Stimulated activated effector memory CD8-positive, alpha-beta T cell treated with anti-CD3 and anti-CD28 coated beads, Interleukin-12 subunit alpha, Interleukin-12 subunit beta, amount 100 ng/mL, for 72 hours (primary cell): ENCODE results near the gene GPR83.

Experiments used
- ATAC-seq: fragments of 150-1000 bp; cut with Tn5 transposase; 2 replicates; pipeline ENCODE4 v1.10.0; 2021
- DNase-seq, 2 donors: peaks; one replicate each; pipeline ENCODE4 v3.0.0; 2021 to 2022; ENCODE audit warnings: low spot score in 2 of 2
- H3K27ac Mint-ChIP-seq: one replicate; pipeline ENCODE4 v1.8.0; 2022; ENCODE audit warnings: mild to moderate bottlenecking, mixed read lengths
- H3K36me3 Mint-ChIP-seq: one replicate; pipeline ENCODE4 v1.8.0; 2022; ENCODE audit warnings: mild to moderate bottlenecking, mixed read lengths
- H3K4me1 Mint-ChIP-seq: one replicate; pipeline ENCODE4 v1.8.0; 2022; ENCODE audit warnings: mixed read lengths
- H3K4me3 Mint-ChIP-seq: one replicate; pipeline ENCODE4 v1.8.0; 2022; ENCODE audit warnings: mild to moderate bottlenecking, mixed read lengths
- H3K9me3 Mint-ChIP-seq: one replicate; pipeline ENCODE4 v1.8.0; 2022; ENCODE audit warnings: mixed read lengths

The GPR83 gene

DNA sequence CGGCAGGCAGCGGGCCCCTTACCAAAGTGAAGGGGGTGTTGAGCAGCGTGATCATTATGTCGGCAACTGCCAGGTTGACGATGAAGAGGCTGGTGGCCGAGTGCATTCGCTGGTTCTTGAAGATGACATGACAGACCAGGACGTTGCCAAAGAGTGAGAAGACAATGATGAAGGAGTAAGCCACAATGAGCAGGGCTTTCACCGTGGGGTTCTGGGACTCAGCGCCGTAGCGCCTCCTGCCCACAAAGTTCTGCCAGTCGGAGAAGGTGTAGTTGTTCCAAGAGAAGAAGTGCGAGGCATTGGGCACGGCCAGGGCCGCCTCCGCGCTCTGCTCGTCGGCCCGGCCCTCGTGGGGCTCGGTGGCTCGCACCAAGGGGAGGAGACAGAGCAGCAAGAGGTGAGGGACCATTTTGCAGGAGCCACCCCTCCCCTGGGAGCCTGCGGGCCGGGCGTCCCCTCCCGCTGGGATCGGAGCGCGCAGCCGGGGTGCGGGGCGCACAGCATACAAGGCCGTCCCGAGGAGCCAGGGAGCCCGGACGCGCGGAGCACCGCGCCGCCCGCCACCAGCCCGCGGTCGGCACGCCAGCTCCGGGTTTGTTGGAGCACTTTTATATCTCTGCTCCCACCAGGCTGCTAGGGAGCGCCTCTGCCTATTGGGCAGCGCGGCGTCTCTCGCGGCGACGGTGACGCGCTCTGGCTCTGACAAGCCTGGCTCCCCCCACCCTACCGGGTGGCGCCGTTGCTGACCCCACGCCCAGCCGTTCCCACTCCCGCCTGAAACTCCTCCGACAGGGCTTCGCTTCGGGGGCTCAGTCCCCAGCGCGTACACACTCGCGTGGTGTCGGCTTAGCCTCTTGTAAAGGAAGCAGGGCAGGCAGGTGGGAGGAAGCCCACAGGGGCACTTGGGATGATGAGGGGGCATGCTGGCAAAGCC lies at the start of gene GPR83:
TSS of gene GPR83 (minus strand) at position 581 of the 934 bp plus-strand sequence. CDS start at position 409, 172 bp downstream.
- Mint-ChIP-seq H3K4me3 (peak within 1 kb of the TSS; percentile 0), H3K36me3 (no peaks in the 10 kb centered on the region), H3K27ac (no peak within 1 kb of the TSS), H3K9me3 (peaks cover 9% of the 10 kb centered on the region), H3K4me1 (peaks cover 11% of the 10 kb centered on the region)
- DNase-seq: no peak
- peak; percentile 5 for ATAC-seq

DNA sequence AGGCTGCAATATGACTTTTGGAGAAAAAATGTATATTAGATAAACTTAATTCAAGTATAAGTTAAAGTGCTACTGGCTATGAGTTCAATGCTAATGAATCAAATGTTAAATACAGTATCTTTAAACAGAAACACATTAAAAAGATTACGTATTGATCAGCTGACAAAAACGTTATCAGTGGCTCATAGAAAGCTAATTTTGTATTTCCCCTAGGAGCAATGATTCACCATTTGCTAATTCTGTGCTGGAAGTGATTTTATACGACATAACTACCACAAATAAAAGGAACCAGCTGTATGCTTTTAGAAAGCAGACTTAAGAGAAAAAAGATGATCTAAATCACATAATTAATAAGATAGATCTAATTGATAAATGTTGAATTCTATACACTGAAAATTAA lies 48.8 kb upstream of the GPR83 start:
- Mint-ChIP-seq H3K36me3 (peaks cover 54% of the 10 kb centered on the region), H3K27ac (no peak overlapping the region), H3K4me1 (no peaks in the 10 kb centered on the region), H3K4me3 (no peak overlapping the region), H3K9me3 (no peaks in the 10 kb centered on the region)
- ATAC-seq (no peak), DNase-seq (no peak)

GRCh38 chr11:94449437-94449836 lies 48.2 kb upstream of the GPR83 start:
- no peak overlapping the region for H3K4me3 Mint-ChIP-seq
- no peak for DNase-seq
- no peak overlapping the region for H3K27ac Mint-ChIP-seq
- H3K36me3 Mint-ChIP-seq: peaks cover 52% of the 10 kb centered on the region
- no peak for ATAC-seq
- no peaks in the 10 kb centered on the region for H3K4me1 Mint-ChIP-seq
- no peaks in the 10 kb centered on the region for H3K9me3 Mint-ChIP-seq

DNA sequence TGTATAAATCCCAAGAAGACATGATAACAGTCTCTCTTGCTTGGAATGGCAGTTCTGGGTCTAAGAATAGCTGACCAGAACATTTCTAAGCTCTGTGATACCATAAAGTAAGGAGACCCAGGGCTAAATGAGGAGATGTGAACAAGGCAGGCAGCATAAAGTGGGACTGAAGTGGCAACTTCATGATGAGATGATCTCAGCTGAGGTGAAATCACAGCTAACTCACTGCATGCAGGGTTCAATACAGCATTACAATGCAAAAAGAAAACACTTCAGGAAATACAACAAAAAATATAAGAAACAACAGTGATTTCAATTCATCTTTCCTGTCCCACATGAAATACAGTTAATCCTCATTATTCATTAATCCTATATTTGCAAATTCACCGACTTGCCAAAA lies 47.8 kb upstream of the GPR83 start:
- Mint-ChIP-seq H3K9me3 (no peaks in the 10 kb centered on the region), H3K4me1 (no peaks in the 10 kb centered on the region), H3K4me3 (no peak overlapping the region), H3K27ac (no peak overlapping the region), H3K36me3 (peaks cover 52% of the 10 kb centered on the region)
- no peak for ATAC-seq
- DNase-seq: no peak

DNA sequence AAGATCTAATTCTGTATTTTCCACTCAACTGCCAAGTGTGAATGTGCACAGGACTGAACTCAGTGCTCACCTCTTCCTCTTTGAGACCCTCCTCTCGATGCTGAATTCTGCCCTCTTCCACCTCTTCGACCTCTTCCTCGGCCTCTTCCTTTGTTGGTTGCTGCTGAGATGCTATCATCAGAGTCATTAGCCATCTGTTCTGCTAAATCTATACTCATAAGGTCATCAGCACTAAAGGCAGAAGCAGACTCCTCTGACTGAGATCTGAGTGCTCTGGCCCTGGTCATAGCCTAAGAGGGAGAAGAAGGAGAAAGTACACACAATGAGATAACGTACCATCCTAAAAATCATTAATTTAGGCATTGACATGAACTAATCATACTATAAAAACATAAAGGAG lies 45.9 kb upstream of the GPR83 start:
- H3K9me3 Mint-ChIP-seq: no peaks in the 10 kb centered on the region
- H3K36me3 Mint-ChIP-seq: peaks cover 66% of the 10 kb centered on the region
- H3K4me1 Mint-ChIP-seq: no peaks in the 10 kb centered on the region
- H3K4me3 Mint-ChIP-seq: no peak overlapping the region
- ATAC-seq (no peak), DNase-seq (no peak)
- H3K27ac Mint-ChIP-seq: no peak overlapping the region

GRCh38 chr11:94445641-94446040 lies 44.4 kb upstream of the GPR83 start:
- H3K4me3 Mint-ChIP-seq: no peak overlapping the region
- ATAC-seq (no peak), DNase-seq (no peak)
- H3K36me3 Mint-ChIP-seq: peaks cover 81% of the 10 kb centered on the region
- no peaks in the 10 kb centered on the region for H3K4me1 Mint-ChIP-seq
- no peak overlapping the region for H3K27ac Mint-ChIP-seq
- H3K9me3 Mint-ChIP-seq: no peaks in the 10 kb centered on the region

DNA sequence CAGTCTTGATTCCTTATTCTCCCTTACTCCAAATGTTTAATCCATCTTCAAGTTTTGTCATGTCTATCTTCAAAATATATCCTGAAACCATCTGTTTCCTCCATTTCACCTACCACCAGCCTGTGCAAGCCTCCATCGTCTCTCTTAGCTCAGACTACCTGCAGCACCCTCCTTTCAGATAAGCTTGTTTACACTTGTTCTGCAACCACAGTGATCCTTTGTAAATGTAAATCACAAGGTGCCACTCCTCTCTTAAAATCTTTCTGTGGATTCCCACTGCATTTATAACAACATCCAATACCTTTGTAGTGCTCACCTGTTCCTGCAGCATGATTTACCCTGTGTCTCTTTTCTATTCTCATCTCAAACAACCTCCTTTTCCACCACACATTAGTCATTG lies 31.8 kb upstream of the GPR83 start:
- no peak for ATAC-seq
- Mint-ChIP-seq H3K4me1 (no peaks in the 10 kb centered on the region), H3K27ac (no peak overlapping the region), H3K4me3 (no peak overlapping the region), H3K36me3 (peaks cover 72% of the 10 kb centered on the region), H3K9me3 (no peaks in the 10 kb centered on the region)
- DNase-seq: no peak

DNA sequence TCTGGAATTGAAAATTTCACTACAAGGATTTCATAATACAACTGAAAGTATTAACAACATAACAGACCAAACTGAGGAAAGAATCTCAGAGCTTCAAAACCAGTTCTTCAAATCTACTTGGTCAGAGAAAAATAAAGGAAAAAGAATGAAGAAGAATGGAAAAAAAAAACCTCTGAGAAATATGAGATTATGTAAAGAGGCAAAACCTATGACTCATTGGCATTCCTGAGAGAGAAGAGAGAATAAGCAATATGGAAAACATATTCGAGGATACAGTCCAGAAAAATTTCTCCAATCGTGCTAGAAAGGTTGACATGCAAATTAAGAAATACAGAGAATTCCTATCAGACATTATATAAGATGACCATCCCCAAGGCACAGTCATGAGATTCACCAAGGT lies 23.4 kb upstream of the GPR83 start:
- Mint-ChIP-seq H3K4me1 (no peaks in the 10 kb centered on the region), H3K36me3 (peaks cover 88% of the 10 kb centered on the region), H3K27ac (no peak overlapping the region), H3K4me3 (no peak overlapping the region), H3K9me3 (no peaks in the 10 kb centered on the region)
- DNase-seq: no peak
- no peak for ATAC-seq

GRCh38 chr11:94424011-94424410 lies 22.8 kb upstream of the GPR83 start:
- peaks cover 89% of the 10 kb centered on the region for H3K36me3 Mint-ChIP-seq
- DNase-seq: no peak
- no peaks in the 10 kb centered on the region for H3K4me1 Mint-ChIP-seq
- ATAC-seq: no peak
- H3K9me3 Mint-ChIP-seq: no peaks in the 10 kb centered on the region
- H3K4me3 Mint-ChIP-seq: no peak overlapping the region
- H3K27ac Mint-ChIP-seq: no peak overlapping the region

- Mint-ChIP-seq H3K9me3 (no peaks in the 10 kb centered on the region), H3K36me3 (peaks cover 89% of the 10 kb centered on the region), H3K4me1 (no peaks in the 10 kb centered on the region), H3K4me3 (no peak overlapping the region), H3K27ac (no peak overlapping the region)
- DNase-seq (no peak), ATAC-seq (no peak)
Measured at GRCh38 chr11:94423507-94423906, 22.3 kb upstream of the GPR83 start.

DNA sequence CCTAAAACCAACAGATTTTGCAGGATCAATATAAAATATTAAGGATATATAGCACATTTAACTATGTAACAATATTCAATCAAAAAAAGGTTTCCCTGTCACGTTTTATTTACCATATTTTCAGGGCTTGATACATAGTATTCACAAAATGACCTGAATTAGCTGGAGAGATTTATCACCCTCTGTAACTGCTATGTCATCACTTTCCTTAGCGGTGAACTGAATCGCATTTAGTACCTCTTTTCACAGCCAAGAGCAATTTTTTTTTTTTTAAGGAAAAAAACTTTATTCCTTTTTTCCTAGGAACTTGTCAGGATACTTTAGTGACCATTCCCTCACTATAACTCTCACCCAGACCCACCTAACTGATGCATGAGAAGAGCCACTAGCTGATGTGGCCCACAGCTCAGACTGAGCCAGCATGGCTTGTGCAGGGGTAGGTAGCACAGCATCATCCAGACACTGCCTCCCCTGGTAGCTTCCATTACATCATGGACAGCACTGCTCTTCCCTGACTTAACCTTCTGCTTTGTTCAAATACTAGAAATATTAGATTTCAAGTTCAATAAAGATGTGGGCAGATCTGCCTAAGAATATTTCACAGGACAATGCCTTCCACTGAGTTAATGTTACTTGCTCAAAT lies 17.0 kb upstream of the GPR83 start:
- Mint-ChIP-seq H3K4me1 (no peaks in the 10 kb centered on the region), H3K9me3 (no peaks in the 10 kb centered on the region), H3K27ac (peak overlapping the region; percentile 32), H3K36me3 (peaks cover 63% of the 10 kb centered on the region), H3K4me3 (no peak overlapping the region)
- ATAC-seq (no peak), DNase-seq (no peak)

DNA sequence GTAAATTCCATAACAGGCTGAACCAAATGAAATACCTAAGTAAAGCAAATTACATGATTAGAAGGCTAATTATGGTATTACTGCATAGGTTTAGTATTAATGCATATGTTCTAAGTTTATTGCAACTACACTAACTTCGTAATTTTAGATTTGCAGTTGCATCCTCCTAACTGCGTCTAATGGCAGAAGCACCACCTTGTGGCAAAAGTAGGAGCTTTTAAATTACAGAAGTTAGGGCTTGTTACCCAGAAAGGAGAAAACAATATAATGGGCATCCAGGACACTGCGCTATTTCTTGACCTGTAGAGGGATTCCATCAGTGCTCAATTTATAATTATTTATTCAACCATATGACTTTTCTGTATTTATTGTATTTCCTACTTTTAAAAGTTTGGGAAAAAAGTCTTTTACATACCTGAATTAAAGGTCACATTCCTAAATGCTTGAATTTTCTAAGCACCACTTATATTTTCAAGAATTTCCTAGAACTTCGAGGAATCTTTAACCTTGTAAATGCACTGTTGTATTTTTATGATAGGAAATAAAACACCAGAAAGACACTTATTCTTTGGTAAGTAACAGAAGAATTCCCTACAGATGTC lies 16.3 kb upstream of the GPR83 start:
- no peak overlapping the region for H3K27ac Mint-ChIP-seq
- no peak overlapping the region for H3K4me3 Mint-ChIP-seq
- peaks cover 55% of the 10 kb centered on the region for H3K36me3 Mint-ChIP-seq
- no peak for DNase-seq
- H3K4me1 Mint-ChIP-seq: no peaks in the 10 kb centered on the region
- no peak for ATAC-seq
- no peaks in the 10 kb centered on the region for H3K9me3 Mint-ChIP-seq

DNA sequence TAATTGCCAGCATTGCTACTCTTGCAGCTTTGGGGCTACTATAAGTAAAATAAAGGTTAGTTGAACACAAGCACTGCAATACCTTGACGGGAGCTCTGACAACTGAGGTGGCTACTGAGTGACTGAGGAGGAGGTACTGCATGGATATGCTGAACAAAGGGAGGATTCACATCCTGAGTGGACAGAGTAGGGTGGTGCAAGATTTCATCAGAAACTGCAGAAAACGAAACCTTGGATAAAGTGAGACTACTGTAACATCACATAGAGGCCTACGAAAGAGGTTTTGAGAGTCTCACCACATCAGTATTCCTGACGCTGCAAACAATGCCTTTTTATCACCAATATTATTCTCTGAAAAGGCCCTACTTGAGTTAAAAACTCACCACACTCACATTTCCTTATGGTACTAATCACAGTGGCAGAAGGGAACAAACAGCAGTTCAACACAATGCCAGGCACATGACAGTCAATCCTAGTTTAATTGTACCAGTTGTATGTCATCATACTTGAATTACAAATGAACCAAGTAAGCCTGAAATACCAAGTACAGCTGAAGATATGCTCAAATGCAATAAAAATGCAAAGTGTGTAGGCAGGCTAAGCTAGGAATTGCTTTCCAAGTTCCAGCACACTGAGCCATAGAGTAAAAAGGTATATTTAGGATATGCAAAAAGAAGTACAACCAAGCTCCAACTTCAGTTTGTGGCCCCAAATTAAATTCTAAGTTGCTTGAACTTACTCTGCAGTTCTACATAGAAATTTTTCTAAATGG lies 4.0 kb upstream of the GPR83 start:
- Mint-ChIP-seq H3K4me1 (peaks cover 9% of the 10 kb centered on the region), H3K9me3 (peaks cover 17% of the 10 kb centered on the region), H3K27ac (no peak overlapping the region), H3K36me3 (no peaks in the 10 kb centered on the region), H3K4me3 (no peak overlapping the region)
- DNase-seq: no peak
- no peak for ATAC-seq

DNA sequence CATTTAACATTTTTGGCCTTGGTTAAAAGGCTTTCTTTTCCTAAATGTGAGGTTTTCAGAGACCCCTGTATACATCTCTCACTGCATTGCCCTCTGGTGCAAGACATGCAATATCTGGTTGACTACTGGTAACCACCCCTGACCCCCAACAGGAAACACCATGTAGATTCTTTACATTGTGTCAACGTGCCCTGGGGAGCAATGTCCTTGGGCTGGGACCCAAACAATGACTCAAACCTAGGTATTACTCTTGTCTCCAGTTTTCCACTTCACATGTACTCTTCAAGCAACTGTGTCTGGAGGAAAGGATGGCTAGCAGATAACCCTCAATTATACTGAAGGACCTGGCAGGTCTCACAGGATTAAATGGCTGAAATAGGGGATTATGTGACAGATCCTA lies 1.1 kb upstream of the GPR83 start:
- ATAC-seq (no peak), DNase-seq (no peak)
- Mint-ChIP-seq H3K36me3 (no peaks in the 10 kb centered on the region), H3K4me3 (no peak overlapping the region), H3K9me3 (peaks cover 12% of the 10 kb centered on the region), H3K27ac (no peak overlapping the region), H3K4me1 (peaks cover 11% of the 10 kb centered on the region)

DNA sequence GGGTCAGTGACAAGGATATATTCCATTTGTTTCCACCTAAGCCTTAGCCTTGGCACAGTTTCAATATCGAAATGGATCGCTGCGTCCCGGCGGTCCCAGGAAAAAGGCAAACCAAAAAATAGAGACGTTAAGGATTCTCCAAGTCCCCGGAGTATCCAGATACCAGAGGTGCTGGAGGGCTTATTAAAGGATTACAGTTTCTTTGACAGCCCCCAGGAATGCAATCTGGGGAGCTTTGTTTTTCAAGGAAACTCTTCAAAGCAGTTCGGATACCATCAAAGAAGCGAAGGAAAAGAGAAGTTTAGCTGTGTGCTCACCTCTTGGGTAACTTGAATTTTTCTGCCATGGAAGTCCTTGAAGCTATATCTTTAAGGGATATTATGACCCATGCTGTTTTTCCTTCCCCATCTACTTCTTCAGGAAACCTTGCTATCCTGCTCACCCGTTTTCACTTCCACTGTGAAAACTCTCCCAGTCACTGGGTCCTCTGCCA lies 600 bp upstream of the GPR83 start:
- peaks cover 12% of the 10 kb centered on the region for H3K9me3 Mint-ChIP-seq
- DNase-seq (no peak), ATAC-seq (no peak)
- H3K27ac Mint-ChIP-seq: no peak overlapping the region
- H3K4me3 Mint-ChIP-seq: no peak overlapping the region
- H3K36me3 Mint-ChIP-seq: no peaks in the 10 kb centered on the region
- peaks cover 11% of the 10 kb centered on the region for H3K4me1 Mint-ChIP-seq
